GM19438 (cell line): ENCODE data around the gene GJA9.
A peak's percentile ranks its signal among the peaks of the same experiment; 100 is the strongest.
"Not testable (repeated sequence)": the region's sequence is repeated elsewhere in the genome, so short reads cannot be mapped to it uniquely, and the experiment has no call there.

ENCODE experiments used
- ATAC-seq: cut with Tn5 transposase; IDR thresholded peaks from one replicate; pipeline ENCODE4 v1.9.1; 2021; ENCODE audit warnings: low read depth; ENCODE audit not compliant: unreplicated experiment

The GJA9 gene

DNA sequence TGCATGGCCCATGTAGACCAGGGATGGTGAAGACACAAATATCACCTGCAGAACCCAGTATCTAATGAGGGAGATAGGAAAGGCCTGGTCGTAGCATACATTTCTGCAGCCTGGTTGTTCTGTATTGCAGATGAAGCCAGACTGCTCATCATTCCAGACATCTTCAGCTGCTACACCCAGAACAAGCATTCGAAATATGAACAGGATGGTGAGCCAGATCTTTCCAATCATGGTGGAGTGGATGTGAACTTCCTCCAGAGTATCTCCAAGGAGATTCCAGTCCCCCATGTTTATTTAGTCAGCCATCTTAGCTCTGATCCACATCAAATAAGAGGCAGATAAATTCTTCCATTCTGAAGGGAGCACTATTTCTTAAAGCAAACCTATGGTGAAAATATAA, 5.6 kb downstream of the GJA9 start:
- no peak for ATAC-seq

DNA sequence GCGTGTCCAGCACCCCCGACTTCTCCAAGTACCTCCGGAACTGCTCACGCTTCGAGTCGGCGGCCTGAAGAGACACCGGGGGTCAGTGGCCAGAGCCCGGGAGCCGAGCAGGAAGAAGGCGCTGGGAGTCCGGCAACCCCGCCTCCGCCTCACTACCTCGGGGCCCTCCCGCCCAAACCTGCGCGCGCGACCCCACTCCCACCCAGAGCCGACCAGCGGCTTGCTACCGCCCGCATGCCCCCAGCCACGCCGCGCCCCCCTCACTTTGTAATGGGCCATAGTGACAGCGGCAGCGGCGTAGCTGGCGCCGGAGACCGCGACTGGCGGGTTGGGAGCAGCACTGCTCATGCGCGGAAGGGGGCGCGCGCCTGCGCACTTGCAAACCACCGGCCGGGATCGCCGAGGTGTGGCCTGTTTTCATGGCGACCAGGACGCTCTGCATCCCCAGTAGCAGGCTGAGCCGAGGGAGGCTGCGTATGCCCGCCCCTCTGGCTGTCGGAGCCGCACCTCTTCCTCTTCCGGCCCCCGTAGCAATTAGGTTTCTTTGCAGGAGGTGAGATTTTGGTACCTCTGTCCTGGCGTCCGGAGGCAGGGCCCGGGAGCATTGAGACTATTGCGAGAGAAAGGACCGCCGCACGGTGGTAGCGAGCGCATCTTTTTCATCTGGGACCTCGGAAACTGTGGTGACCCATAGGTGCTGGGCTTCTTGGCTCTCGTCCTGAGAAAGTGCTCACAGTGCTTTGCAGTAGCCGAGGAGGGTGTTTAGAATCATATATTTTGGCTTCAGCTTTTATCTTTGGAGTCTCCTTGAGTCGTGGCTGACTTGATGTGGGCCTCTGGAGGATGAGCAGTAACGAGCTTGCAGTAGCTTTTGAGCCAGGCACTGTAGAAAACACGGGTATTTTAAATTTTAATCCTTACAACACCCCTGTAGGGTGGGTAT, 8.1 kb downstream of the GJA9 start, which contains the start of gene MYCBP:
TSS of gene MYCBP (minus strand) at position 322 of the 943 bp plus-strand sequence. CDS start at position 279, 43 bp downstream.
- peak; percentile 96 for ATAC-seq

DNA sequence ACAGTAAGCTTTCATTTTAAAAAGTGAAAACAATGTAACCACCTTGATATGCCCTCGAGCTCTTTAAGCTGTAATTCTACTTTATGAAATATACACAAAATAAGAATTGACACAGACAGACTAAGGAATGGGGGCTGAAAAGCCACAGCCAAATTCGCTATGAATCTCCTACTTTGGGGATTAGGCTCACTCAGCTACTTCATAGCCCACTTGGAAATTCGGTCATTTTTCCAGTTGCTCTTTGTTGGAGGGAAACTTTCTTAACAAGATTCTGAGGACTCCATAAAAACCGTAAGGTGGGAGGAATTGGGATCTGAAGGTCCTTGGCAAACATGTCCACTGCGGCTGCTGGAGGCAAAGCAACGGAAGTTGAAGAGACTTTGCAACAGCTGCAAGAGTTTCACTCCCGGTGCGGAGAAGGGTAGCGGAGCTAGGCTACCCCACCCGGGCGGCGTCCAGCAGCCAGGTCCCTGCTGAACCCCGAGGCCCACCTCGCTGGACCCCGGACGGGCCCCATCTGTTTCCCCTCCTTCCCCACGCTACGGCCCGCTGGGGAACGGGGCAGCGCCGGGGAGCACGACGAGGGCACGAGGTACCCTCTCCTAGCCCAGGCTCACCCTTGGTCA, 8.9 kb downstream of the GJA9 start:
- peak; percentile 38 for ATAC-seq

DNA sequence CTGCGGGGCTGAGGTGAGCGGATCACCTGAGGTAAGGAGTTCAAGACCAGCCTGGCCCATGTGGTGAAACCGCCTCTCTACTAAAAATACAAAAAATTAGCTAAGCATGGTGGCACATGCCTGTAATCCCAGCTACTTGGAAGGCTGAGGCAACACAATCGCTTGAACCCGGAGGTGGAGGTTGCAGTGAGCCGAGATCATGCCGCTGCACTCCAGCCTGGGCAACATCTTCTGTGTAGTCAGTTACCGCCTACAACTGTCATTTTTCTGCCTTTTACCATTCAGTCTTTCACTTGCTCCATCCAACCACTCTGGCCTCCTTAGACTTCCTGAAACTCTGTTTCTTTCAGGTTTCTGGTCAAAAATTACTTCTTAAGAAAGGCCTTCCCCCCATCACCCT, 10.4 kb downstream of the GJA9 start:
- ATAC-seq = no peak

DNA sequence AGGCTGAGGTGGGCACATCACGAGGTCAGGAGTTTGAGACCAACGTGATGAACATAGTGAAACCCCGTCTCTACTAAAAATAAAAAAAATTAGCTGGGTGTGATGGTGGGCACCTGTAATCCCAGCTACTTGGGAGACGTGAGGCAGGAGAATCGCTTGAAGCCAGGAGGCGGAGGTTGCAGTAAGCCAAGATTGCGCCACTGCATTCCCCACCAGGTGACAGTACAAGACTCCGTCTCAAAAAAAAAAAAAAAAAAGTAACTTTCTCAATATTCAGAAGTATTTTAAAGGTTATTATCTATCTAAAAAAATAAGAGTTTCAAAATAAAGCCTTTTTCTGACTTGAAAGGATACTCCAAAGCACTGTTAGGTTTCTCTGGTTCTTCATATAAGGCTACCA, 14.2 kb downstream of the GJA9 start:
- no peak for ATAC-seq

DNA sequence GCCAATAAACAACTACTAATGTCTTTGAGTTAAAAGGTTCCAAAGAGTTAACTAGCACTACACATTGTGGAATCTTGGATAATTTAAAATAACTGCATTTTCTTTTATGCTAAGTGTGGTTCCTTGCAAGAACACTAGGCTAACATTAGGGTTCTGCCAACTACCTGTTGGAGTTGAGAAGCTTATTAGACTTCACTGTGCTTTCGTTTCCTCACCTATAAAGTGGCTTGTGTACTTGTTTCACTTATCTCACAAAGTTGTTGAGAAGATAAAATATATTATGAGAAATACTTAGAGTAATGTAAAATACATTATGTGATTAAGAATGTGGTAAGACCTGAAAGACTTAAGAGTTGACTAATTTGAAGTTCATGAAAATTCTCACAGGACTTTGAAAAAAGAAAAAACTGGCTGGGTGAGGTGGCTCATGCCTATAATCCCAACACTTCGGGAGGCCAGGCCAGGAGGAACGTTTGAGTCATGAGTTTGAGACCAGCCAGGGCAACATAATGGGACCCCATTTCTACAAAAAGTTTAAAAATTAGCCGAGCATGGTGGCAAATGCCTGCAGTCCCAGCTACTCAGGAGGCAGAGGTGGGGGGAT, 16.2 kb downstream of the GJA9 start:
- ATAC-seq = no peak

DNA sequence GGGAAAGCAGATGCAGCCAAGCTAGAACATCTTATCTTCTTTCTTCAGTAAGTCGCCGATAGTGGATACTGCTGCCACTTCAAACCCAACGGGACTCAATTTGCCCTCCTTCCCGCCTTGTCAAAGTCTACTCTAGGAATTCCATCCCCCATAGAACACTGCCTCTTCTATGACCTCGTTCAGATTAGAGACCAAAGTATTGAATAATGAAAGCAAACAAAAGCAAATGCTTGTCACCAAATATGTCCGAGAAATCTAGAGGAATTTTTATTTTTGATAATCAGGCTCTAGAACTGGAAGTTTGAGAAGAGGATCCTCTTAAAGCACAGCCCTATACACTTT, 21.0 kb downstream of the GJA9 start:
- no peak for ATAC-seq

DNA sequence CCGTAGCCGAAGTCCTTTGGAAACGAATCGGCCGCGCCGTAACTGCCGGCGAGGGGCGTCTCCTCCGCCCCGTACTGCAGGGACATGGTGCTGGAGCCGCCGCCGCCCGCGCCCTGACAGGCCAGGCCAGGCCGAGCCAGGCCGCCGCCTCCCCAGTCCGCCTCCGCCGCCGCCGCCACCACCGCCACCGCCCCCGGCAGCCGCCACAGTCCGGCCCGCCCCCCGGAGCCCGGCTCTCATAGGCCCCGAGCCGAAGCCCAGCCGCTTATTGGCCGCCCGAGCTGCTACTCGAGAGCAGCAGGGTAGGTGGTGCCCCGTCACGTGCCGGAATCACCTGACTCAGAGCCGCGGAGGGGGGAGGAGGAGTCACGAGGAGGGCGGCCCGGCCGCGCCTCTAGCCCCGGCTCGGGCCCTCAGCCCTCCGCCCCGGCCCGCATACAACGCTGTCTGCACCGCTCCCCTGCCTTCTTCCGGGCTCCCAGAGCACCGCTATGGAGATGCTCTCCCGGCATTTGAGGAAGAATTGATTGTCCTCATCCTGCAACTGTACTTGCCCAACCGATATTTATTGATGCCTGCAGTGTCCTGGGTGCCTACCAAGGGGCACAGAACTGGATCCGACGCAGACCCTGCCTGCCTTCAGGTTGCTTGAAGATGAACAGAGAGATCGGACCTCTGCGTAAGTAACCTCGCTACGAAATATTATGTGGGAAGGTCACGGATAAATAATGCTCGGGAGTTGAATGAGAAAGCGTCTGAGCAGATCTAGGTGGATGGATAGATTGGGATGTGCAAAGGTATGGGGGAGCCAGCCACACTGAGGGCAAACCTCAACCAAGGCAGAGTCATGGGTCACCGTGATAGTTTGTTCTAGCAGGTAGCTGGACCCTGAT, 21.6 kb downstream of the GJA9 start, which contains the start of gene RRAGC:
TSS of gene RRAGC (minus strand) at position 212 of the 893 bp plus-strand sequence. CDS start at position 86, 126 bp downstream.
- peak; percentile 85 for ATAC-seq

DNA sequence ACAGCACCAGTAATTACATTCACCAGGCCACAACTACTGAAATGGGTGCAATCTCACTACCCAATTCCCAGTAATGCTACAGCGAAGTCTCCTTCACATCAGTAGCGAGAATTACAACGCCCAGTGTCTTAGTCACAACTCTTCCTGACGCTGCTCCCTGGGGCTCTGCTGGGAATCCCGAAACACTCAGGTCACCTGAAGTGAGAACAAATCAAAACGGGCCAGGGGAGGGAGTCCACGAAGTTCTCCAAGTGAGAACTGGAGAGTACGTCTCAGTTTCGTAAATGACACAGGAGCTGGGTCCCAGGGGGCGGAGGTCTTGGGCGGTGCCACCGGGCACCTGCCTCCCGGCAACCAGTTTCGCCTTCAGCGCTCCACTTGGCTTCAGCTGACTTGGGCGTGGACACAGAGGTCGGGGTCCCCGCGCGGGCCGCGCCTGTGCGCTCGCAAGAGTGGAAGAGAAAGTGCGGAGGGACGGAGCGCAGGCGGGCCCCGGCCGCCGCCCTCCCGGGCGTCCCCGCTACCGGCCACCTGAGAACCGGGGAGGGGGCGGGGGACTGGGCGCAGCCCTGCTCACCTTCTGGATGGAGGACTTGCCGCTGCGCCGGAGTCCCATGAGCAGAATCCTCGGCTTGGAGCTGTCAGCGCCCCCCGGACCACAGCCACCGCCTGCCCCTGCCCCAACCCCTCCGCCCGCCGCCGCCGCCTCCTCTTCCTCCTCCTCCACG, 22.4 kb downstream of the GJA9 start:
- peak; percentile 37 for ATAC-seq

DNA sequence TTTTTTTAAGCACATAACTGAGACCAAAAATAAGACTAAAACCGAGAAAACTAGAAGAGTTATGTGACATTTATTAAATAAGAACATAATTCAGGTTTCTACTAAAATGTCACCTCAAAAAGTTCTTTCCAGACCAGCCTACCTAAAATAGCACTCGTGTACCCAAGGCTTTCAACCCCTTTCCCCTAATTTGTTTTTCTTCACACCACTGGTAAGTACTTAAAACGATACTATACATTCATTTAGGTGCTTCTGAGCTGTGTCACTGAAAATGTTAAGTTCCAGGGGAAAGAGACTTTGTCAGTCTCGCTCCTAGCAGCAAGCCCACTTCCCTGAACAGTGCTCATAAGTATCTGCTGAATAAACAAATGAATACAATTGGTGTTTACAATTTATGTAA, 28.6 kb downstream of the GJA9 start:
- ATAC-seq = no peak

DNA sequence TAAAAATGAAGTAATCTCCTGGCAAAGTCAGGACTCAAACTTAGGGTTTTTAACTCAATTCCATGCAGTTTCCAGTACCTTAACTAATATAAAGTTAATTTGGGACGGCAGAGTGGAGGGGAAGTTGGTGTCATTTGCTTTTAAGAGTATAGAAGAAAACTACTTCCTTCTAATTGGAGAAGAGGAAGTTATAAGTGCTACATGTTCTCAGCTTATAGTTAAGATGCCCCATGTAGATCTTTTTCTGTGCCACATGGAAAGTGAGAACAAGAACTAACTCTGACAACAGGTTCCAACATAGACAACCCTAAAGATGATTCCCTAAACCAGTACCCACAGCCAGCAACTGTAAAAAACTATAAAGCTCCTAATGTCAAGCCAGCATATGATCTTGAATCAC, 33.3 kb downstream of the GJA9 start:
- no peak for ATAC-seq

DNA sequence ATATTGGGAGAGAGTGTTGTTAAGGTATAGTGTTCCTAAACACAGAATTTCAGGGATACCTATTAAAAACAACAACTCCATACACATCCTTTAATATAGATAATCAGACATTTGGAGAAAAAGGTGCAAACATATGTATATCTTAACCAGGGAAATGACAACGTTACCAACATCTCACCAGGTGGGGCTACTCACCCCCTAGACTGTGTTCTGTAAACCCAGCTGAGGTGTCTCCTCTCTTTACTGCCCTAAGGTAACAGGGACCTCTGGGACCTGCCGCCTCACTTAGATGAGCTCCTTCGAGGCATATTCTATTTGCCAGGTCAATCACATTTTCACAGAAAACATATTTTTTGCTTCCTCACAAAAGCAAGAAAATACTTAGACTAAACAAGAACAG, 35.2 kb downstream of the GJA9 start:
- no peak for ATAC-seq

DNA sequence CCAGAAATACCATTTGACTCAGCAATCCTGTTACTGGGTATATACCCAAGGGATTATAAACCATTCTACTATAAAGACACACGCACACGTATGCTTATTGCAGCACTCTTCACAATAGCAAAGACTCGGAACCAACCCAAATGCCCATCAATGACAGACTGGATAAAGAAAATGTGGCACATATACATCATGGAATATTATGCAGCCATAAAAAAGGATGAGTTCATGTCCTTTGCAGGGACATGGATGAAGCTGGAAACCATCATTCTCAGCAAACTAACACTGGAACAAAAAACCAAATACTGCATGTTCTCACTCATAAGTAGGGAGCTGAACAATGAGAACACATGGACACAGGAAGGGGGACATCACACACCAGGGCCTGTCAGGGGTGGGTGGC, 36.3 kb downstream of the GJA9 start:
- ATAC-seq = not testable (repeated sequence)

DNA sequence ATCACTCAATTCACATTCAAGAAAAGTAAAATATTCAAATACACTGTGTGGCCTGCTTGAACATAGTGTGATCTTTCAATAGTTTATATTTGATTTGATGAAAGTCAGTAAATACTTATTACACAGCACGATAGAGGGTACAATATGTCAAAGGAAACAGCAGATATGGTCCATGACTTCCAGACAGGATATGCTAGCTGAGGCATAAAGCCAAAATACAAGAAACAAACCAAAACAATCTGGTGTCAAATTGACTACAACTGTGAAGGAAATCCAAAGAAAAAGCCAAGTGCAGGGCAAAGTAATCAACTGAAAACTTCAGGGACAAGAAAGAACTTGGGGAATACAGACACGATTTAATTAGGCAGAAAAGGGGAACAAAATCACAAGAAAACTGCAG, 41.1 kb downstream of the GJA9 start:
- no peak for ATAC-seq

DNA sequence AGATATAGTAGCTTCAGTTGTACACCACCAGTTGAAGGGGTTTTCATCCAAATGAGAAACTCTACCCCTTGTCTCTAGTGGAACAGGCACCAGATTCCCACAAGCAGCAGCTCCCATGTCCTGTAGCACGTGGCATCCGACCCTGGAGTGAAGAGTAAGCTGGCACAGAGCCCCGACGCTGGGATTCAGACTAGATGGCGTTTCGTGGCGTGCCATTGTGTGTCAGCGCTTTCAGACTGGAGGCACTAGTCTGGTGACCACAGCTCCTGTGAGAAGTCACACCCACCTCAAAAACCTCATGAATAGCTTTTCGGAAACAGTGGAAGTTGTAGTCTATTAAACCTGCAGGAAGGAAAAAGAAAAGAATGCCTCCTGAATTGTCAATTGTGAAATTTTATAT, 42.0 kb downstream of the GJA9 start:
- no peak for ATAC-seq

DNA sequence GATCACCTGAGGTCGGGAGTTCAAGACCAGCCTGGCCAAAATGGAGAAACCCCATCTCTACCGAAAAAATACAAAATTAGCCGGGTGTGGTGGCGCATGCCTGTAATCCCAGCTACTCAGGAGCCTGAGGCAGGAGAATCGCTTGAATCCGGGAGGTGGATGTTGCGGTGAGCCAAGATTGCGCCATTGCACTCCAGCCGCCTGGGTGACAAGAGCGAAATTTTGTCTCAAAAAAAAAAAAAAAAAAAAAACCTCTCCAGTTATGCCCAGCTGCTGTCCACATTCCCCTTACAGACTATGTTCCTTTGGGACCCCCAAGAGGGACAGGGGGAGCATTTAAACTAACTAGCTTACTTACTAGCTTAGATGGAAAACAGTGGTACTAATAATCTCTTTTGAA, 45.1 kb downstream of the GJA9 start:
- ATAC-seq = not testable (repeated sequence)

DNA sequence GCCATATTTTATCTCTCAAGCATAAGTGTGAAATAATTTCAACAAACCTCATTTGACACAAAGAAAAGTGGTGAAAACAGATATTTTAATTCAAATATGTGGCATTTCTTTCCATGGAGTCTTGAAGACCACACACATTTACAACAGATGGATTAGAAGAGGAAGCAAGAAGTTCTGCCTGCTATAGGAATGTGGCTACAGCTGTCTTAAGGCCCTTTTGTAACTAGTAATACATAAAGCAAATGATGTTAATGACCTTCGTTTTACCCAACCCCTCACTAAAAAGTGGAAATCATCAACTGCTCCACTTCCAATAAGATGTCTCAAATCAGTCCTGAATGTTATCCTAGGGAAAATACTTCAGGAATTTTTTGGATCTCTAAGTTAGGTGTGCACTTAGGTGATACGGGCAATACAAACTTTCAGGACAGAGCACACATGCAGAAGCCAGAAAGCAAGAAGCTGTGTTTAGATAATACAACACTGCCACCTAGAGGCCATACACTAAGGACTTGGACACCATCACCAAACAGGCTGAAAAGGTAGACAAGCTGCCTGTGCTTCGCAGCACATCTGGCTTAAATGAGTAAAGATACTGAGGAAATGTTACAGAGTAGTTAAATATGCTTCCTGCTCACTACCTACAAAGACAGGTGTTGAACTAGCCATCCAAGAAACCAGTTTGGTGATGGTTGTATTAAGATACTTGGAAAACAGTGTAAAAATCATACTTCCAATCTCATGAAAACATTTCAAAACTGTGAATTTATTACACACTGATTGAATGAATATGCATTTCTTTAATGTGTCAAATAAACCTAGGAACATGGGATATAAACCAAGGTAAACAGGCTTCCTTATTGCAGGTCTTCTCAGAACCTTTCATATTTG, 46.2 kb downstream of the GJA9 start:
- ATAC-seq = no peak

DNA sequence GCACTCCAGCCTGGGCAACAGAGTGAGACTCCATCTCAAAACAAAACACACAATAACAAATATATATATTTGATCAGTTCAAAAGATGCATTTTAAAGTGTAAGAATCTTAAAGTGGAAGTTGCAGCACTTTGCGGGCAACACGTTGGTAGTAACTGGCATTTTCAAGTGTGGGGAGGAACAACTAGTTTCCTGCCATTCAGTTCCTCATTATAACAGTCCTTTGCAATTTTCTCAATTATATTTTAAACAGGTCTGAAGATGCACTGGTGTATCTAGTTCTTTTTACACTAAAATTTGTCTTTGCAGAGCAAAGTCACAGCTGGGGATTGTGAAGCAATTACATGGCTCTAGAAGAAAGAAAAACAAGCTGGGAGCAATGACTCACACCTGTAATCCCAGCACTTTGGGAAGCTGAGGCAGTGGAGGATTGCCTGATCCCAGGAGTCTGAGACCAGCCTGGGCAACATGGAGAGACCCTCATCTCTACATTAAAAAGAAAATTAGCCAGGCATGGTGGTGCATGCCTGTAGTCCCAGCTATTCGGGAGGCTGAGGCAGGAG, 47.1 kb downstream of the GJA9 start:
- no peak for ATAC-seq

DNA sequence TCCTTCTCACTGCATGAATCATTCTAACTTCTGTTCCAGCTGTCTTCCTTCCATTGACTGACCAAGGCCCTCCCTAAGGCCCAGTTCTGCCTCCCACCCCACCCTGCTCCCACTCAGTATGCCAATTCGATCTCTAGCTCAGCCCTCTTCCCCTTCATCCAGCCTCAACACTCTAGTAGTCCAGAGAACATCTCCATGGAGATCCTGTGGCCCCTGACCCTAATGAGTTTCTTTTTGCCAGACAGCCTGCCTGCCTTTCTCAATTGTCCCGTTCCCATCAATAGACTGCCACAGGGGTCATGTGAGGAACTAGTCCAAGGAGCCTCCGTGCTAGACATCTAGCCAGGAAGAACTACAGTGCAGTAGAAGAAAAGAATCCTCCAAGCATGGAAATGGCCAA, 48.2 kb downstream of the GJA9 start:
- ATAC-seq = no peak
